K562 (cell line): Measurements from ENCODE around the gene CKLF. TPM values are rescaled to one million over a fixed set of nuclear protein-coding genes. Genes with fewer than 3 reads are reported as not detected.
A peak's percentile ranks its signal among the peaks of the same experiment; 100 is the strongest.

ENCODE experiments used
- ATF1 ChIP-seq, 2 experiments: fragments of 450-650 bp in 1 of 2; IDR thresholded peaks; 2 replicates each; pipeline ENCODE4 v1.6.1; 2016; ENCODE audit warnings: missing compliant biosample characterization in 1 of 2, missing genetic modification characterization in 1 of 2
- BDP1 ChIP-seq: IDR thresholded peaks from 3 replicates; pipeline ENCODE4 v1.6.1; 2011; ENCODE audit not compliant: insufficient read length, insufficient read depth
- EP400 ChIP-seq: fragments of 450-650 bp; IDR thresholded peaks from 2 replicates; pipeline ENCODE4 v1.6.1; 2017; ENCODE audit warnings: antibody characterized with exemption, mild to moderate bottlenecking, moderate library complexity
- ETV1 ChIP-seq: fragments of 450-650 bp; conservative IDR thresholded peaks from 2 replicates; pipeline ENCODE4 v1.6.1; 2016; ENCODE audit warnings: missing genetic modification characterization, control low read depth, low read depth, missing compliant biosample characterization
- LCOR ChIP-seq: sonication (generic); formaldehyde crosslinking; IDR thresholded peaks from 2 replicates; pipeline ENCODE4 v1.8.0; 2022; ENCODE audit warnings: mild to moderate bottlenecking, missing genetic modification reagents
- MTA3 ChIP-seq: fragments of 450-650 bp; formaldehyde crosslinking; IDR thresholded peaks from 2 replicates; pipeline ENCODE4 v1.6.1; 2017; ENCODE audit warnings: mild to moderate bottlenecking, borderline replicate concordance
- NCOA2 ChIP-seq, 2 experiments: fragments of 450-650 bp; IDR thresholded peaks; 2 replicates each; pipeline ENCODE4 v1.6.1; 2018; ENCODE audit warnings: mild to moderate bottlenecking in 2 of 2, moderate library complexity in 1 of 2; ENCODE audit not compliant: partially characterized antibody in 2 of 2
- NR2C1 ChIP-seq, 2 experiments: fragments of 450-650 bp; IDR thresholded peaks; 2 replicates each; pipeline ENCODE4 v1.6.1; 2017; ENCODE audit warnings: mild to moderate bottlenecking in 2 of 2, antibody characterized with exemption in 1 of 2, inconsistent platforms in 1 of 2, missing compliant biosample characterization in 1 of 2, missing genetic modification characterization in 1 of 2
- NR3C1 ChIP-seq: sonication (generic); formaldehyde crosslinking; IDR thresholded peaks from 2 replicates; pipeline ENCODE4 v1.8.1; 2022; ENCODE audit warnings: missing genetic modification reagents
- RBM22 ChIP-seq: fragments of 200-400 bp; formaldehyde crosslinking; IDR thresholded peaks from 2 replicates; pipeline ENCODE4 v1.6.1; 2018; ENCODE audit warnings: low read length, low read depth; ENCODE audit not compliant: poor library complexity, severe bottlenecking
- RCOR1 ChIP-seq, 2 experiments: IDR thresholded peaks; 2 replicates each; pipeline ENCODE4 v1.6.1; 2012; ENCODE audit warnings: low read depth in 2 of 2, low read length in 2 of 2, borderline replicate concordance in 1 of 2, improper control_type of control experiment in 1 of 2
- RHOXF2B ChIP-seq: fragments of 250-450 bp; sonication (Bioruptor Pico); conservative IDR thresholded peaks from 2 replicates; pipeline ENCODE4 v1.5.1; 2021
- TEAD1 ChIP-seq, 2 experiments: fragments of 450-650 bp in 1 of 2; sonication (generic) in 1 of 2; formaldehyde crosslinking; IDR thresholded peaks; 2 replicates each; pipeline versions ENCODE4 v1.4.0 to v1.8.0; 2020 to 2022; ENCODE audit warnings: mild to moderate bottlenecking in 2 of 2, missing genetic modification reagents in 1 of 2
- ZNF217 ChIP-seq: sonication (generic); formaldehyde crosslinking; IDR thresholded peaks from 2 replicates; pipeline ENCODE4 v1.8.0; 2022; ENCODE audit warnings: mild to moderate bottlenecking, missing genetic modification reagents
- ZNF318 ChIP-seq, 2 experiments: fragments of 450-650 bp; IDR thresholded peaks; 2 replicates each; pipeline ENCODE4 v1.6.1; 2016; ENCODE audit warnings: mild to moderate bottlenecking in 2 of 2, borderline replicate concordance in 1 of 2, low read depth in 1 of 2, moderate library complexity in 1 of 2
- polyA plus RNA-seq, 8 experiments: library from polyadenylated mRNA; depleted of rRNA in 4 of 8; stranded (reverse) in 5 of 8; unstranded in 3 of 8; fragments of >200 nt; fragmentation: Nextera tagmentation in 2 of 8; fragmentation: Illumina TruSeq in 1 of 8; extraction: Ambion mirVana in 2 of 8; extraction: Trizol in 1 of 8; gene quantifications; 2 replicates each; pipeline versions ENCODE4 v1.2.1 to v1.2.3, GENCODE V29; 2011 to 2014; ENCODE audit warnings: inconsistent platforms in 1 of 8, missing spikeins in 1 of 8
- total RNA-seq, 7 experiments: library from RNA; depleted of rRNA in 6 of 7; stranded (reverse); fragments of >200 nt in 6 of 7; fragmentation: Illumina TruSeq in 2 of 7; extraction: Trizol in 2 of 7; gene quantifications; 2 replicates each; pipeline versions ENCODE4 v1.2.1 to v1.2.3, GENCODE V29; 2011 to 2021; ENCODE audit warnings: low replicate concordance in 1 of 7
- TF ChIP-seq, protein P1 (sequence below), 2 experiments: fragments of 250-450 bp in 1 of 2; fragments of 450-650 bp in 1 of 2; sonication (Bioruptor Pico) in 1 of 2; IDR thresholded peaks; 2 replicates each; pipeline versions ENCODE4 v1.6.1 to v1.8.0; 2016 to 2021; ENCODE audit warnings: mild to moderate bottlenecking in 2 of 2, moderate library complexity in 2 of 2, missing compliant biosample characterization in 1 of 2, missing genetic modification characterization in 1 of 2
- TF ChIP-seq, protein P2 (sequence below): sonication (generic); formaldehyde crosslinking; IDR thresholded peaks from 2 replicates; pipeline ENCODE4 v1.8.0; 2022; ENCODE audit warnings: mild to moderate bottlenecking, missing genetic modification reagents

Gene CKLF
- total and polyA plus RNA-seq, 9 of the 15 experiments (the other 6 are each of a cell fraction or from before 2014, with no cell fraction given): 84.8 to 322 (median 118) TPM

DNA sequence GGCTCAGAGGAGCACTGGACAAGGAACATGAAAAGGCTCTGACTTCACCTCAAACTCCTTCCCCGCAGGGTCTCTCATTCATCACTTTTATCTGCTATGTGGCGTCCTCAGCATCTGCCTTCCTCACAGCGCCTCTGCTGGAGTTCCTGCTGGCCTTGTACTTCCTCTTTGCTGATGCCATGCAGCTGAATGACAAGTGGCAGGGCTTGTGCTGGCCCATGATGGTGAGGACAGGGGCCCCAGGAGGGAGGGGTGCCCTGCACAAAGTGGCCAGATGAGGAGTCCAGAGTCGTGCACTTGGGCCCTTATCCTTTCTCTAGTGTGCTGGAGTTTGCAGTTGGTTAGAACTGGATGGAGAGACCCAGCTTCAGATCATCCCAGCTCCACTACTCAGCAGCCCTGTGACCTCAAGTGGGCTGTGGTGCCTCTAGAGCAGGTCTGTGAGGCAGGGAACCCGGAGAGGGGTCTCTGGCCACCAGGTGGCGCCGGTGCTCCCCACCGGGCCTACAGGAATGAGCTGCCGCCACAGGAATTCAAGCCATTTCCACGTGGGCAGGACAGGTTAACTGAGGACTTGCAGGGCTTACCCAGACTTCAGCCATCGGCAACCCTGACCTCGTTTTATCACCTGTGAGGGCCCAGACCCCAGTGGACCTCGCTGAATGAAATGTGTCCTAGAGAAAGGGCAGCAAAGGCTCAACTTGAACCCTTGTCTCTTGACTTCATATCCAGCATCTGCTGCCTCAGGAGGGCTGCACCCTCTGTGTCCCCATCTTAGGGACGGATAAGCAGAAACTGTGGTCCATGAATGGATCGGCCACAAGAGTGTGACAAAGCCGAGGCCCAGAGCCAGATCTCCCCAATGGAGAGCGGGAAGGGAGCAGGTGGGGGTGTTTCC is 56.1 kb downstream of the CKLF start (continued):
- TF ChIP-seq ZNF318 (IDR thresholded peaks at IDR 0.05; ENCODE audit: borderline replicate concordance in 1 of 2, low read depth in 1 of 2) (no peak), NR3C1 (no peak), BDP1 (no peak), NCOA2 (IDR thresholded peaks at IDR 0.05; ENCODE audit: partially characterized antibody in 2 of 2) (no peak), NR2C1 (IDR thresholded peaks at IDR 0.05) (no peak), NR2C1 (tag; IDR thresholded peaks at IDR 0.05) (no peak), ZNF217 (CRISPR knock-in tag) (no peak), MTA3 (peak; percentile 43; the same call in 1 of the 2 replicates), ATF1 (CRISPR knock-in tag; IDR thresholded peaks at IDR 0.05) (no peak), ATF1 (tag; IDR thresholded peaks at IDR 0.05) (peak; percentile 25; the same call in 1 of the 2 replicates), EP400 (peak; percentile 70), RBM22 (no peak), LCOR (CRISPR knock-in tag) (no peak), RCOR1 (IDR thresholded peaks at IDR 0.05; ENCODE audit: borderline replicate concordance in 1 of 2, low read depth in 2 of 2, low read length in 2 of 2) (peak in 1 of 2 experiments; percentile 24; a peak in 1 of 4 replicates), TEAD1 (CRISPR knock-in tag; IDR thresholded peaks at IDR 0.05) (peak; percentile 83 to 98), RHOXF2B (no peak), ETV1 (tag) (peak; percentile 44)
- TF ChIP-seq, protein P1, sequence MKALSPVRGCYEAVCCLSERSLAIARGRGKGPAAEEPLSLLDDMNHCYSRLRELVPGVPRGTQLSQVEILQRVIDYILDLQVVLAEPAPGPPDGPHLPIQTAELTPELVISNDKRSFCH (CRISPR knock-in tag; IDR thresholded peaks at IDR 0.05): no peak
- TF ChIP-seq, protein P1 (tag; IDR thresholded peaks at IDR 0.05): no peak
- TF ChIP-seq, protein P2, sequence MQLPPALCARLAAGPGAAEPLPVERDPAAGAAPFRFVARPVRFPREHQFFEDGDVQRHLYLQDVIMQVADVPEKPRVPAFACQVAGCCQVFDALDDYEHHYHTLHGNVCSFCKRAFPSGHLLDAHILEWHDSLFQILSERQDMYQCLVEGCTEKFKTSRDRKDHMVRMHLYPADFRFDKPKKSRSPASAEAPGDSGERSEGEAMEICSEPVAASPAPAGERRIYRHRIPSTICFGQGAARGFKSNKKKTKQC (CRISPR knock-in tag): 0 out of 2 replicates have a peak, but pooled peaks have one; percentile 24
